GOT3 (cell line): ENCODE results near the gene TWSG1.
"Not testable (repeated sequence)": the region's sequence is repeated elsewhere in the genome, so short reads cannot be mapped to it uniquely, and the experiment has no call there.

Experiments used
- DNase-seq: peaks from one replicate; lab custom pipeline; 2025; ENCODE audit warnings: mixed read lengths; lab: John Stamatoyannopoulos, UW

Gene TWSG1

DNA sequence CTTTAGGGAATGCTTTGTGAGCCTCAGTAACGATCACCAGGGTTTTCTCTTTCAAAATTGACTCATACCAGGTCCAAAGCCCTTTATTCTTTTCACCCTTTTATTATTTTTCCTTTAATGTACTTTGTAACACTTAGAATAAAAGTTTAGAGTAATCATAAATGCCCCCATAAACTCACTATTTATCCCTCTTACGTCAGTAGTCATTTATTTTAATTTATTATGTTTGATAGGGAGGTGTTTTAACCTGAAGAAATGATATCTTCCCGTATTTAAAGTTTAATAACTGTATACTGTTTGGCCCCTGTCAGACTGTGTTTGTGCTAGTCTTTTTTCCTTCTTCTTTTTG is 1.1 kb downstream of the TWSG1 start:
- no peak for DNase-seq

DNA sequence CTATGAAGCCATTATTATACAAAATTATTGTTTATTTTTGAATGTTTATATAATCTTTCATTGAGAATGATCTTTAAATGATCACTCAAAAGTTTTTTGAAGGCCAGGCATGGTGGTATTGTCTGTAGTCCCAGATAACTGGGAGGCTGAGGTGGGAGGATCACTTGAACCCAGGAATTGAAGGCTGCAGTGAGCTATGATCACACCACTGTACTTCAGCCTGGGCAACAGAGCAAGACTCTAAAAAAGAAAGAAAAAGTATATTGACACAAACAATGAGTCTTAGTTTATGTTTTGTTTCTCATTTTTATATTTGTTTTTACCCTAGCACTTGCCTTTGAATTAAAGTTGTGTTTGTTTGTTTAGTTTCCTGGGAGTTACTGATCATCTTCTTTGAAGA is 2.3 kb downstream of the TWSG1 start:
- no peak for DNase-seq

DNA sequence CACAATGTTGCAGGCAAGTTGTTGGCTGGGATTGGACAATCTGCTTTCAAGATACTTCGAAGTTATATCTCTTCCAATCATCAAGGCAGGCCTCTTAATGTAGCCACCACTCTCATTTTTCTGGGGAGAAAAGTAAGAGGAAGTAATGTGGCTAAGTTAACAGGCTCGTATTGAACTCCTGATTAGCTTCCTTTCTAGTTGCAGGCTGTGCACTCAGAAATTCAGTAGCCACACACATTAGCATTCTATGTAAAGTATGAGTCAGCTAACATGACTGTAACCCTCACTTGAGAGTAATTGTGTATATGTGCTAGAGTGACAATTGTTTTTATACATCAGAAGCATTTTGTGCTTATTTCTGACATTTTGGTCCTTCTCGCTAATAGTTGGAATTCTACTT is 3.3 kb downstream of the TWSG1 start:
- DNase-seq = no peak

DNA sequence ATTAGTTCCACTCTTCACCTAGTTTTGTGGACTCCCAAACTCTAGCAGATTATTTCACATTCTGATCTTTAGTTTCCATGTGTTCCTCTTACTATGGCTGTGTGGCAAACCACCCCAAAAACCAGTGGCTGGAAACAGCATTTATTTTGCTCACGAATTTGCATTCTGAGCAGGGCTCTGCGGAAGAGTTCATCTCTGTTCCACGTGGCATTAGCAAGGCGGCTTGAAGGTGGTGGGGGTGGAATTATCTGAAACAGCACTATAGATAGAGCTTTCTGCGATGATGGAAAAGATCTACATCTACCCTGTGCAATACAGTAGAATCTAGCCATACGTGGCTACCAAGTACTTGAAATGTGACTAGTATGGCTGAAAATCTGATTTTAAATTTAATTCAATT is 5.9 kb downstream of the TWSG1 start:
- no peak for DNase-seq

DNA sequence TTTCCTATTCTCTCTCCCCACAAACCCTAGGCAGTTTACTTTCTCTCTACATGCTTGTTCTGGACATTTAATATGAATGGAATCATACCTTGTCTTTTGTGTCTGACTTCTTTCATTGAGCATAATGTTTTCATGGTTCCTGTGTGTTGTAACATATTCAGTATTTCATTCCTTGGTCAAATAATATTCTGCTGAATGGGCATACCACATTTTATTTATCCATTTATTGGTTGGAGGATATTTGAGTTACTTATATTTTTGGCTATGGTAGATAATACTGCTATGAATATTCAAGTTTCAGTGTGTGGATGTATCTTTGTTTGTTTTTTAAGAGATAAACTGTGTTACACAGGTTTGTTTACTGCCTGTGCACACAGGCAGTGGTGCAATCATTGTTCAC is 9.0 kb downstream of the TWSG1 start:
- DNase-seq = no peak

DNA sequence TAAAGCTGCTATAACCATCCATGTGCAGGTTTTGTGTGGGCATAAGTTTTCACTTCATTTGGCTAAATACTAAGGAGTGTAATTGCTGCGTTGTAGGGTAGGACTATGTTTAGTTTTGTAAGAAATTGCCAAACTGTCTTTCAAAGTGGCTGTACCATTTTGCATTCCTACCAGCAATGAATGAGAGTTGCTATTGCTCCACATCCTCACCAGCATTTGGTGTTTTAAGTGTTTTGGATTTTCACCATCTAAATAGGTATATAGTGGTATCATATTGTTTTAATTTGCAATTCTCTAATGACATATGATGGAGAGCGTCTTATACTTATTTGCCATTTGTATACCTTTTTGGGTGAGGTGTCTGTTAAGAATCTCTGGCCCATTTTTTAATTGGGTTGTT is 12.2 kb downstream of the TWSG1 start:
- no peak for DNase-seq

DNA sequence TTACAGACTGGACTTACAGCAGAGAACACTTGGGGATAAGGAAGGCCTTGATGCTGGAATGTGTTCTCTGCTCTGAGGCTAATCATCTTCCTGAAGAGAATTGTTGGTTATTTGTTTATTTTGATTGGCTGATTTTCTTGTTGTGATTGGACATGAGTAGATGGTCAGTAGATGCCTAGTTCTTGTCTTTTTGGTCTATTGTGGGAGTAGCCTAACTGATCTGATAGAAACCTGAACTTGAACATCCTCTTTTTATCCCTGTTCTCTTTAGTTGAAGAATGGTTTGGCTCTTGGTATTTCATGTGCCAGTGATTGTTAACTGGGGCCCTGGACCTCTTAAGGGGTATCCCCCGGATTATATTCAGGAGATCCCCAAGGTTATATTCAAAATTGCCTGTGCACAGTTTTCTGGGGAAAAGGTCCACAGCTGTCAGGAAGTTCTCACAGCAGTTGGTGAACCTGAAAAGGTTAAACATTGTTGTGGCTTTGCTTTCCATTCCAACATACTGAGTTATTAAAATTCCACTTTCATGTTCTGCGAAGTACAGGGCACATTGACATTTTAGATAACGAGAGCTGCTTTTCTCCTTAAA is 13.6 kb downstream of the TWSG1 start:
- DNase-seq = no peak

DNA sequence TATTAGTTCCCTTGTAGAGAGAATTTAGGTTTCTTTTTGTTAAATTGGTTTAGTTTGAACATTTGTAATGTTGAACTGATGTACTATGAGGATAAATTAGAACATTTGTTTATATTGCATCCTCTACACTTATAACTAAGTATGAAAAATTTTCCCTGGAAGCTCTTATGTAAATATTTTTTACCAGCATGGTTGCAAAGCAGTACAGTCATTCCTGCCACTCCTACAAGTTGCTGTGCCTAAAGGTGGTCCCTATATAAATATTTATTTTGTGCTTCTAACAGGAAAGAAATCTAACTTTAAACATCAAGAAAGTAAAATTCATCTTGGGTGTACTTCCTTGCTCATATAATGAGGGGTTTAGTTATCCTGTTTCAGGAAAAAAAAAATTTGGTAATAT is 14.2 kb downstream of the TWSG1 start:
- no peak for DNase-seq

DNA sequence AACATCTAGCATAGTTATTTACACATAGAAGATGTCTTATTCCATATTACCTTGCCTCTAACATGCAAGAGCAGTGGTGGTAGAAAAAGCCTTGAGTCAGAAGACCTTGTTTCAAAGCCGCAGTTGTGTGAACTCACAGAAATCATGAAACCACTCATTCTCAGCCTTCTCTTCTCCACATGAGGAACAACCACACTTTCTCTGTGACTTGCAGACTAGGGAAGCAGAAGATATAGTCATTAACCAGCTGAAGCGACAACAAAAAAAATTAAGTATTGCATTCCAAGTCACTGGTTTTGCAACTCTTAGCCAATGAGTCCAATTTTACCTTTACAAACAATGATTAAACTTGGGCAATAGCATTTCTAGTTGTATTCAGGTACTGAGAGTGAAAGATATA is 19.0 kb downstream of the TWSG1 start:
- DNase-seq = no peak

DNA sequence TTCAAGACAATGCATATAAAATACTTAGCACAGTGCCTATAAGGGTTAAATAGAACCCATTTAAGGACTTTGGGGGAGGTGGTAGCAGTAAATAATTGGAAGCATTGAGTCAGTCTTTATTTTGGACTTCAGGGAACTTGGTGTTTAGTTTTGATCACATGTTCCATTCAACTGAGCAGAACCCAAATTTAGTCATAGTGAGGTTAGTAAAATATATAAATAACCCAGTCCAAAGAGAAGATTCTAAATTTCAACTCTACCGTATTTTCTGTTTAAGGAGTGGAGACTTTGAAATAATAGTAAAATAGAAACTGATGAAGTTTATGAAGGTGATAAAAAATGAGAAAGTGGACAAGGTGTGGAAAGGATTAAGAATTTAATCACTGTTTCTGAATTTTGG is 19.7 kb downstream of the TWSG1 start:
- no peak for DNase-seq

DNA sequence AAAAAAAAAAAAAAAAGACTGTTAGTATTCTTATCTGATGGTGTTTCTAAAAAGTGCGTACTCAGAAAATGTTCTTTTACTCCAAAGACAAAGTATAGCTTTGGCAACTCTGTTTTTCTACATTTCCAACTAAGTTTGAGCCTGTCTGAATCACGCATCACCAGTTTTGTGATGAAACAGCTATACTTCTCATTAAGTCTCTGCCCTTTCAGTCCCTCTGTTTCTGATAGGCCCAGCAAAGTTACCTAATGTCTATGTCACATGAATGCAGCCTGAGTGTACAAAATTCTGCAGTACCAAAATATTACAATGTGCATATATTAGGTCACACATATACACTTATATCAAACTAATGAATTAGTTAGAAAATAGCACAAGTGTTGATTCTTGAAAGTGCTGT is 22.4 kb downstream of the TWSG1 start:
- no peak for DNase-seq

DNA sequence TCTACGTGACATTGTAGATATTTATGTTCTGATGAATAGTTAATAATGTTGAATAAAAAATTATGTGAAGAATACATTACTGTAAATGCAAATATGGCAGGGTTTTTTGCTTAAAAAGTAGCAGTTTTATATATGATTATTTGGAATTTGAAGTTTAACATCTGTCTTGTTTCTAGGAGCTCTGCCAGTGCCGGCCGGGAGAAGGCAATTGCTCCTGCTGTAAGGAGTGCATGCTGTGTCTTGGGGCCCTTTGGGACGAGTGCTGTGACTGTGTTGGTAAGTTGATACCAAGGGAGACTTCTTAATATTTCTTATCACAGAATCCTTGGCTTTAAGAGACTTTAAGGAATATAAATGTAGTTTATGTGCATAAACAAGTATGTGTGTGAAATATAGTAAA is 25.2 kb downstream of the TWSG1 start:
- DNase-seq = no peak

DNA sequence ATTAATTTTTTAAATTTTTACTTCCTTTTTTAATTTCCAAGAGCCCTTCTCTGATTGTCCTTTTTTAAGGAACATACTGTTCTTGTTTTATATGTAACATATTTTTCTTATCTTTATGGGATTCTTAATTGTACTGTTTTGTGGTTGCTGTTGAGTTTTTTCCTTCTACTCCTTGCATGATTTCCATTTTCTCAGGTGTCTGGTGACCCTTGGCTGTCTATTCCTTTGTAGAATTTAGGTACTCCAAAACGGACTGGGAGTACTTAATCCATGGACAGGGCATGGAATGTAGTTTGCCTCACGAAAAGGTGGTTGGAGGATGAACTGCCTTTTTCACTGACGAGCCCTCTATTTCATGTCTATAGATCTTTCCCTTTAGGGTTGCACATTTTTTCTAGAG is 26.6 kb downstream of the TWSG1 start:
- no peak for DNase-seq

DNA sequence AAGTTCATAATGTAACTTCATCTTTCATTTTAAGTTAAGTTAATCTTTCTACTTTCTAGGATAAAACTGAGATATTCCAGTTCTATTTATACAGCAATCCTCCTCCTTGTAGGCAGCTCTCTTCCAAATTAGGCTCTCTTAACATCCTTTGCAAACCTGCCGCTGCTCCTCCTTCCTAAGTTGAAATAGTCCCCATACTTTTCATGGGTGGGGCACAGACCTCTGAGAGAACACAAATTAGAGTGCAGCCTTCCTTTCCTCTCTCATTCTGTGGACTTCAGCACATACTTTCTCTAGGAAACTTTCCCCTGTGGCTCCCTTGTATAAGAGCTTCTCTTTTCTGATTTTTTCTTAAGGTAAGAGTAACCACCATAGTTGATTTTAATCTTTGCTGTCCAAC is 28.3 kb downstream of the TWSG1 start:
- DNase-seq = no peak

DNA sequence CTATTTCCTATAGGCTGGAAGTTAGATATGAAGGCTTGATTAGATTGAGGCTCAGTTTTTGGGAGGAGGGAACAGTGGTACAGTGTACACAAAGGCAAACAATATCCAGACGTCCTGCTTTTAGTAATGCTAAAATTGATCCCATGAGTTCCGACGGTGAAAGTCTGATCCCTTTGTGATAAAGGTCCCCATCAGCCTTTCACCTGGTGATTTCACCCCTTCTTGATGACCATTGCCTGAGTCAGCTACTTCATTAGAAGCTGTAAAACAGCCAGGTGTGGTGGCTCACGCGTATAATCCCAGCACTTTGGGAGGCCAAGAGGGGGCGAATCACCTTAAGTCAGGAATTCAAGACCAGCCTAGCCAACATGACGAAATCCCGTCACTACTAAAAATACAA is 29.7 kb downstream of the TWSG1 start:
- no peak for DNase-seq

DNA sequence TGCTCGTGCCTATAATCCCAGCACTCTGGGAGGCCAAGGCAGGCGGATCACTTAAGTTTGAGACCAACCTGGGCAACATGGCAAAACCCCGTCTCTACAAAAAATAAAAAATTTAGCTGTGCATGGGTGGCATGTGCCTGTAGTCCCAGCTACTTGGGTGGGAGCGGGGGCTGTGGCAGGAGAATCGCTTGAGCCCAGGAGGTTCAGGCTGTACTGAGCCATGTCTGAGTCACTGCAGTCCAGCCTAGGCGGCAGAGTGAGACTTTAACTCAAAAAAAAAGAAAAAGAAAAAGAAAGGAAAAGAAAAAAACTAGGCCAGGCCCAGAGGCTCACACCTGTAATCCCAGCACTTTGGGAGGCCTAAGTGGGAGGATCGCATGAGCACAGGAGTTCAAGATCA is 30.8 kb downstream of the TWSG1 start:
- no peak for DNase-seq

DNA sequence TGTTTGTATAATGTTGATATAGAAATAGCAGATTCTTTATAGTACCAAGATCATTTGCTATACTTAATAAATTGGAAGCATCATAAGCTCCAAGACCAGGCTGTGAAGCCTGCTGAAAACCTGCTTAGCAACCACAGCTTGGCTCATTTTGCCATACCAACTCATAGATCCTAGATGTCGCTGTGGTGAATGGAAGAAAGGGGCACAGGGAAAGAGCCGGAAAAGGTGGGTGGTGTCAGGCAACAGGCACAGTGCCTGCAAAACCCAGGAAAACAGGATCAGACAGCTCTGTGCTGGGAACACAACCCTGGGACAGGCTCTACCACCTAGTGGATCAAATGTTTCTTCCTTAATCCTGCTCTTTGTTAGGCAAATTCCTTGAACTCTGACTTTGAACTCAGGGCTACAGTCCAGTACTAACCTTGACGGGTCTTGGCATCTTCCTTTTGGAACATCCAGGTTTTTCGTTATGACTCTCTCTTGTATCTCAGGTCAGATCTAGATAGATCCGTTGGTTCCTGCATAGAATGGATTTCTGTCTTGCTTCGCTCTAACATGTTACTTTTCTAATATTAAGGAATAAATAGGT is 31.6 kb downstream of the TWSG1 start:
- DNase-seq = no peak

DNA sequence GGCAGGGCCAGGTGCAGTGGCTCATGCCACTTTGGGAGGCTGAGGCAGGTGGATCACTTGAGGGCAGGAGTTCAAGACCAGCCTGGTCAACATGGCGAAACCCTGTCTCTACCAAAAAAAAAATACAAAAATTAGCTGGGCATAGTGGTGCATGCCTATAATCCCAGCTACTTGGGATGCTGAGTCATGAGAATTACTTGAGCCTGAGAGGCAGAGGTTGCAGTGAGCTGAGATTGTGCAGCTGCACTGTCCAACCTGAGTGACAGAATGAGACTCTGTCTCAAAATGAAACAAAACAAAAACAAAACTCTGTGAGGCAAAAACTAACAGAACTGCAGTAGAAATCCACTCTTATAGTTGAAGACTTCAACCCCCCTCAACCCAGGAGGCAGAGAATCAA is 38.7 kb downstream of the TWSG1 start:
- not testable (repeated sequence) for DNase-seq

DNA sequence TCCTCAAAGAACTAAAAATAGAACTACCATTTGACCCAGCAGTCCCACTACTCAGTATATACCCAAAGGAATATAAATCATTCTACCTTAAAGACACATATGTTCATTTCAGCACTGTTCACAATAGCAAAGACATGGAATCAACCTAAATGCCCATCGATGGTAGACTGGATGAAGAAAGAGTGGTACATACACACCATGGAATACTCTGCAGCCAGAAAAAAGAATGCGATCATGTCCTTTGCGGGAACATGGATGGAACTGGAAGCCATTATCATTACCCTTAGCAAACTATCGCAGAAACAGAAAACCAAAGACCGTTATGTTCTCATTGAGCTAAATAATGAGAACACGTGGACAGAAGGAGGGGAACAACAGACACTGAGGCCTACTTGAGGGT is 44.5 kb downstream of the TWSG1 start:
- no peak for DNase-seq

DNA sequence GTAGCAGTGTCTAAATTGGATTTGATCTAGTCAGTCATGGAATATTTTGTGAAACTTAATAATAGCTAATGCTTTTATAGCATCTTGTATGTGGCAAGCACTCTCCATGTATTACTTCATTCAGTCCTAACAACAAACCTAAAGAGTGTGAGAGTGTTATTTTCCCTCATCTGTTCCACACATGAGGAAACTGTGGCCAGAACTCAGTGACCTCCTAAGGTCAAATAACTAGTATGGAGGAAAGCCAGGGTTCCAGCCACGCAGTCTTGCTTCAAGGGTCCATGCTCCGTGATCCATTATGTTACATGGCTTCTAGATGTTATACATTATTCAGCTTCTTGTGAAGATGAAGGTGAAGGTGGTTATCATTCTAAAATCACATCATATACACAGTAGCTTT is 45.5 kb downstream of the TWSG1 start:
- DNase-seq = no peak

DNA sequence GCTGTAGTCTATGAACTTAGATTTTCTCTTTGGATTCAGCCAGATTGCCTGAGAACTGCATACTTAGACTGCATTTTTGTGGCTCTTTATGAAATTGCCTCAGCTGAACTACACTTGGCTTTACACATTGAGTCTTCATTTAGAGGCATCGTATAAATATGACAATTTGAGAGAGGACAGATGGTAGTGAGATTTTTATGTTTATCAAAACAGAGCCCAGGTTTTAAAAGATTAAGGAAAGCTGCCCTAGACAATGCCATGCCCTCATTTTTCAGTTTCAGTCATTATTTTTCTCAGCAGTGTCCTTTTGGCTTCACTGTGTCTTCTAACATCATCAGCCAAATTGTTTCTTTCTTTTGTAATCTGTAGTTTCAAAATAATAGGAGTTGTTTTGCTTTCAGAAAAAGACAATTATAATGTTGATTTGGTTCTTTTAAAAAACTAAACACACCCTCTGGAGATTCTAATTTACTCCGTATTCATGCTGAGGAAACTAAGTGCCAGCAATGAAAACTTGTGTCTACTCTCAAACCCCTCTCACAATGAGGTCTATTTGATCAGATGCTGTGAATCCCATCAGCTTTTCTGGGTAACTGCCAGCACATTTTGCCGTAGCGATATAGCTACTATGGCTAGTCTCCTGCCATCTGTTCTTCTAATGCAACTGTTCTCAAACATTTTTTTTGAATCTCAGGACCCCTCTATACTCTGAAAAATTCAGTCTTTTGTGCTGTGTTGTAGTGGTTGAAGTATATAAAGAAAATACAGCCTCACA is 46.2 kb downstream of the TWSG1 start:
- no peak for DNase-seq

DNA sequence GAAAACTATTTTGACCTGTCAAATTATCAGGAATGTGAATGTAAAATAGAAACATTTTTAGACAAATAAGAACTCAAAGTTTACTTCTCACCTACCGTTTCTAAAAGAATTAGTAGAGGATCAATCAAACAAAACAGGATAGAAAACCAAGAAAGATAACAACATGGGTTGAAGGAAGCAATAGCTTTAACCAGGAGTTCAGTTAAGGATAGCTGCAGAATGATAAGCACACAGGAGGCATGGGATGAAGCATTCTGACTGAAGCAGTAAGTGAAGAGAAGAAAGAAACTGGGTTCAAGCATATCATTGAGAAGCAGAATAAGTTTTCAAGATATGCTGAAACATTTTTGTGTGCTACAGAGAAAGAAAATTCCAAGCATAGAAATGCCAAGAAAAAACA is 52.3 kb downstream of the TWSG1 start:
- no peak for DNase-seq

DNA sequence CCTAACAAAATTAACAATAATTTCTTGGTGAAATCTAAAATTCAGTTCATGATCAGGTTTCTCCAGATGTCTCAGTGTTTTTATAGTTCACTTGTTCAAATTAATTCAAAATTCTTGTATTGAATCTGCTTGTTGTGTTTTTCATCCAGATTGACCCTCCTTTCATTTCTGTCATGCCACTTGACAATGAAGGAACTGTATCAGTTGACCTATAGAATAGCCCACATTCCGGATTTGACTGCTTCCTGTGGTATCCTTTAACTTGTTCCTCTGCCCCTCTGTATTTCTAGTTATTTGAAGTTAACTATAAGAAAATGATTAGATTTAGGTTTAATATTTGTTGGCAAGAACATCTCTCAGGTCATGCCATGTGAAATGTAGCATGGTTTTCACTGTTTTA is 53.3 kb downstream of the TWSG1 start:
- no peak for DNase-seq

DNA sequence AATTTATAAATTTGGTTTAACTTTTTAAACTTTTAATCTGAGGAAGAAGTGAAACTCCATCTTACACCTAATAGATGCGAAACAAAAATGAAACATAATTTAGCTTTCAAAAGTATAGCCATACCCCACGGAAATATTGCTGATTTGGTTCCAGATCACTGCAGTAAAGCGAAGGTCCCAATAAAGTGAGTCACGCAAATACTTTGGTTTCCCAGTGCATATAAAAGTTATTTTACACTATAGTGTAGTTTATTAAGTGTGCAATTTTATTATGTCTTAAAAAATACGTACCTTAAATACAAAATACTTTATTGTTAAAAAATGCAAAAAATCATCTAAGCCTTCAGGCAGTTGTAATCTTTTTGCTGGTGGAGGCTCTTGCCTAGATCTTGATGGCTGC is 55.1 kb downstream of the TWSG1 start:
- no peak for DNase-seq
